ENCODE results near the gene PRR14L.
"Not testable (repeated sequence)": the region's sequence is repeated elsewhere in the genome, so short reads cannot be mapped to it uniquely, and the experiment has no call there.

Gene PRR14L

DNA sequence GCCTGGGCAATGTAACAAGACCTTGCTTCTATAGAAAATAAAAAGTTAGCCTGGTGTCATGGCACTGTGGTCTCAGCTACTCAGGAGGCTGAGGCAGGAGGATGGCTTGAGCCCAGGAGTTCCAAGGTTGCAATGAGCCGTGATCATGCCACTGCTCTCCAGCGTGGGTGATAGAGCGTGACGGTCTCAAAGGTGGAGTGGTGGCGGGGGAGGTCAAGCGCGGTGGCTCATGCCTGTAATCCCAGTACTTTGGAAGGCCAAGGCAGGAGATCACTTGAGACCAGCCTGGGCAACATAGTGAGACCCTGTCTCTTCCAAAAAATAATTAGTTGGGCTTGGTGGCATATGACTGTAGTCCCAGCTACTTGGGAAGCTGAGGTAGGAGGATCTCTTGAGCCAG, 71.2 kb downstream of the PRR14L start:
- no peaks in the 10 kb centered on the region for H3K9me3 Mint-ChIP-seq
- H3K36me3 Mint-ChIP-seq = no peaks in the 10 kb centered on the region
- peaks cover 12% of the 10 kb centered on the region for H3K4me1 Mint-ChIP-seq
- peak overlapping the region; percentile 55 for H3K27ac Mint-ChIP-seq
- no peaks in the 10 kb centered on the region for H3K27me3 Mint-ChIP-seq
- H3K4me3 Mint-ChIP-seq = no peak overlapping the region

DNA sequence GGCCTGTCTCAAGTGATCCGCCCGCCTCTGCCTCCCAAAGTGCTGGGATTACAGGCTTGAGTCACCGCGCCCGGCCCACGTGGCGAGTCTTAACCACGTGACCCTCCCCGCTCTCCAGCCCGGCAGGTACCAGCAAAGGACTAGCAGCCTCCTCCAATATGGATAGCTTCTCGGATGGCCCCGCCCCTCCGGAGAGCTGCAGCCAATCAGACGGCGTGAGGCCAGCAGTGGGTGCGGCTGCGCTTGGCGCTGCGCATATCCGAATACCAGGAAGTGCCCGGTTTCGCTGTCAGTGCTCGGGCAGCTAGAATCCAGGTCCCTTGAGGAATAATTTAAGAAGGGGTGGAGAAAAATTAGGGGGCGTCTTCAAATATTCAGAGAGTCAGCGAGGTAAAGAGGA, 73.2 kb downstream of the PRR14L start:
- Mint-ChIP-seq H3K4me3 (peak overlapping the region; percentile 99), H3K36me3 (no peaks in the 10 kb centered on the region), H3K27ac (peak overlapping the region; percentile 99), H3K4me1 (peaks cover 12% of the 10 kb centered on the region), H3K9me3 (no peaks in the 10 kb centered on the region), H3K27me3 (no peaks in the 10 kb centered on the region)

DNA sequence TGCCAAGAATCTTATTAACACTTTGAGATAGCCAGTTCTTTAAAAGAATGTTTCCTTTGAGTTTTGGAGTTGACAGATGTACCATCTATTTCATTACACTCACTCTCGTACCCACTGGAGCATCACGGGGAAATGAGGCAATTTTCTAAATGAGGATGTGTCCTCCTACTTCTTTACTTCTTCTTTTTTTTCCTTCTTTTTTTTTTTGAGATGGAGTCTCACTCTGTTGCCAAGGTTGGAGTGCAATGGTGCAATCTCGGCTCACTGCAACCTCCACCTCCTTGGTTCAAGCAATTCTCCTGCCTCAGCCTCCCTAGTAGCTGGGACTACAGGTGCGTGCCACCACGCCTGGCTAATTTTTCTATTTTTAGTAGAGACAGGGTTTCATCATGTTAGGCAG, 75.7 kb downstream of the PRR14L start:
- not testable (repeated sequence) for H3K36me3 Mint-ChIP-seq, H3K27ac Mint-ChIP-seq, H3K27me3 Mint-ChIP-seq, H3K9me3 Mint-ChIP-seq, H3K4me3 Mint-ChIP-seq
- peaks cover 12% of the 10 kb centered on the region for H3K4me1 Mint-ChIP-seq

DNA sequence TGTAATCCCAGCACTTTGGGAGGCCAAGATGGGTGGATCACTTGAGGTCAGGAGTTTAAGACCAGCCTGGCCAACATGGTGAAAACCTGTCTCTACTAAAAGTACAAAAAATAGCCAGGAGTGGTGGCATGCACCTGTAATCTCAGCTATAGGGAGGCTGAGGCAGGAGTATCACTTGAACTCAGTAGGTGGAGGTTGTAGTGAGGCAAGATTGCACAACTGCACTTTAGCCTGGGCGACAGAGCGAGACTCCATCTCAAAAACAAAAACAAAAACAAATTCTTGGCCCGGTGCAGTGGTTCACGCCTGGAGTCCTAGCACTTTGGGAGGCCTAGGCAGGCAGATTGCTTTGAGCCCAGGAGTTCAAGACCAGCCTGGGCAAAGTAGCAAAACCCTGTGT, 81.1 kb downstream of the PRR14L start:
- H3K9me3 Mint-ChIP-seq, H3K4me3 Mint-ChIP-seq, H3K27ac Mint-ChIP-seq, H3K36me3 Mint-ChIP-seq, H3K27me3 Mint-ChIP-seq, H3K4me1 Mint-ChIP-seq: not testable (repeated sequence)

DNA sequence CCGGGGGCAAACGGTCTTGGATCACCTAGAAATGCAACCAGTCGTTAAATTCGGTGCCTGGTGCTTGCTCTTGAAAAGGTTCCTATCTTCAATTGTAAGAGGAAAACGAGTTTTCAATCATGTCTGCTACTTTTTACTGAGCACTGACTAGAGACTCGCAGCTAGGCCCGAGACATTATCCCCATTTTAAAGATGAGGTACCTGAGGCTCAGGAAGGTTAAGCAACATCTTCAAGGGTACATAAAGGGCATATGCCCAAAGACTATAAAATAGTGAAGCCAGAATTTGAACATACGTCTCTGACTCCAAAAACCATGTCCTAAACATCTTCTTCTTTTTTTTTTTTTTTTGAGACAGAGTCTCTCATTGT, 87.3 kb downstream of the PRR14L start:
- Mint-ChIP-seq H3K36me3 (peaks cover 5% of the 10 kb centered on the region), H3K27me3 (no peaks in the 10 kb centered on the region), H3K4me1 (peaks cover 46% of the 10 kb centered on the region)

DNA sequence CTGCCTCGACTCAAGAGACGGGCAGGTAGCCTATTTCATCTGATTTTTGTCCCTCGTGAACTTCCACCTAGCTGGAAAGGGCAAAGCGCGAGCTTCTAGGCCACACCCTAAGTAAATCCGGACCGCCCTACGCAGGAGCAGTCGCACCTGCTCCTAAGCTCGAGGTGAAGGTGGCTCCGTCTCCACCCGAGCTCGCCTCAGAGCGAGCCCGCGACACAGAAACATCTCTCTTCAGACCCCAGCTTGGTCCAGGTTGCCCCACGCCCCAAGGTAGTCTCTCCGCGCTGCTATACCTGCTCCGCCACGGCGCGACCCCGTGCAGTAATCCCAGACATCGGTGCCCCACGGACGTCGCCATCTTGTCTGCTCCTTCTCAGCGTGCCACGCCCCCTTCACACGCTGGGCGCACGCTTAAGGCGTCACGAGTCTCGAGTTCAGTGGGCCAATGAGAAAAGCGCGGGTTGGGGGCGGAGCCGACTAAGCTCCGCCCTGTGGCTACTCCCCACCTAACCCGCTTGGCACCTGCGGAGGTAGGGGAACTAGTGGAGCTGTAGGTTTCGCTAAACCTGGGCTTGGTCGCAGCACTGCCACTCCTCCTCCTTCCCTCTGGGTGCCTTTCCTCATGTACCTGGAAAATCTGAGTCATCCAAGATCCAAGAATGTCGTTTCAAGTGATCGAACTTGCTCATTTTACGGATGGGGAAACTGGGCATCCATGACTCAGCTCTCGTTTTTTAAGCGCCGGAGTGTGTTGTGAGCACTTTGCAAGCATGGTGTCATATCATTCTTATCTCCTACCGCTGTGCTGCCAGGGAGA, 87.9 kb downstream of the PRR14L start, which contains the start of gene PISD:
PISD (minus strand) TSS at position 365 of the 817 bp plus-strand sequence; CDS start at position 358, 7 bp downstream.
- Mint-ChIP-seq H3K27ac (peak within 1 kb of the TSS; percentile 96), H3K36me3 (peaks cover 5% of the 10 kb centered on the region), H3K4me3 (peak within 1 kb of the TSS; percentile 94), H3K27me3 (no peaks in the 10 kb centered on the region), H3K9me3 (no peaks in the 10 kb centered on the region), H3K4me1 (peaks cover 47% of the 10 kb centered on the region)

More for the DNA sequence above, 87.3 kb downstream of the PRR14L start:
- Mint-ChIP-seq H3K27ac (peak overlapping the region; percentile 96), H3K9me3 (no peaks in the 10 kb centered on the region), H3K4me3 (peak overlapping the region; percentile 94)

DNA sequence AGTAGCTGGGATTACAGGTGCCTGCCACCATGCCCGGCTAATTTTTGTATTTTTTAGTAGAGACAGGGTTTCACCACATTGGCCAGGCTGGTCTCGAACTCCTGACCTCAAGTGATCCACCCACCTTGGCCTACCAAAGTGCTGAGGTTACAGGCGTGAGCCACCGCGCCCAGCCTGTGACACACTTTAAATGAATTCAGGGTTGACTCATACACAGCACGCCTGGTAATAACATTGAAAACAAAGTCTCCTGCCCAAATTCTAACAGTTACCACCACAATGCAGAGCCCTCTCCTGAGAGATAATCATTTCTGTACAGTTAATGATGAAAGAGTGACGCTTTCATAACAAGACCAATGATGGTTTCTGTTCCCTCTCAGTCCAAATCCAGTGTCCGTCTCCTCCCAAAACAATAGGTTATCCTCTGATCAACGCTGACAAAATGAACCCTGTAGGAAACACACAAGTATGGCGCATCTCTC, 89.0 kb downstream of the PRR14L start:
- H3K9me3 Mint-ChIP-seq, H3K27me3 Mint-ChIP-seq, H3K36me3 Mint-ChIP-seq: not testable (repeated sequence)
- peak overlapping the region; percentile 96 for H3K27ac Mint-ChIP-seq
- peak overlapping the region; percentile 94 for H3K4me3 Mint-ChIP-seq
- H3K4me1 Mint-ChIP-seq = peaks cover 51% of the 10 kb centered on the region

DNA sequence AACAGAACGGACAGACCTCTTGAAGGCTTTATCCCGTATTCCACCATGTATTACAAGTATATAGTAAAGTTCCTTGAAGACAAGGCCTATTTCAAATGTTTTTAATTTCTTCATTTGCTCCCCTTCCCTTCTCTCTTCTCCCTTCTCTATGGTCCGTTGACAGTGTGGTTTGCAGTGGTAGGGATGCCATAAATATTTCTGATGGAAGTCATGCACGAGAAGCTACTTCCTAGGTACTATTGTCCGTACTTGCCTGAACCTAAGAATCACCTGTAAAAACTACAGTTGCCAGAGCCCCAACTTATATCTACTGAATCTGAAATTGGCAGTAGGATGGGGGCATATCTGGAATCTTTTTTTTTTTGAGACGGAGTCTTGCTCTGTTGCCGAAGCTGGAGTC, 90.7 kb downstream of the PRR14L start:
- Mint-ChIP-seq H3K27ac (no peak overlapping the region), H3K36me3 (peaks cover 5% of the 10 kb centered on the region), H3K4me1 (peaks cover 50% of the 10 kb centered on the region), H3K4me3 (no peak overlapping the region), H3K27me3 (no peaks in the 10 kb centered on the region), H3K9me3 (no peaks in the 10 kb centered on the region)

DNA sequence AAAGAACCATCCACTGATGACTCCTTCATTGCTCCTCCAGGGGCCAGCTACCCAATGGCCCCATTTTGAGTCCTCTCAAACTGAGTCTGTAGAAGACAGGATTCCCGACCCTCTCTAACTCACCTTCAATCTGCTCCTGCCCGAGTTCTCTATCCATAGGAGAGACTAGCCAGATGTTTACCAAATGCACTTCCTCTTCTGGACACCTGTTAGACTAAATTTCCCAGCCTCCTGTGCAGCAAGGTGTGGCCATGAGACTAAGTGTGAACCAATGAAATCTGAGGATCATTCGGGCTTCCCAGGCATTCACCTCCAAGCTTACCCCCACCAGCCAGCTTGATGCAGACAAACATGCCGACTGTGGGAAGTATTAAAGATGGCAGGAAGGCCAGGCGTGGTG, 95.5 kb downstream of the PRR14L start:
- Mint-ChIP-seq H3K9me3 (no peaks in the 10 kb centered on the region), H3K4me3 (no peak overlapping the region), H3K36me3 (peaks cover 2% of the 10 kb centered on the region), H3K27ac (peak overlapping the region; percentile 36), H3K4me1 (peaks cover 32% of the 10 kb centered on the region), H3K27me3 (no peaks in the 10 kb centered on the region)

DNA sequence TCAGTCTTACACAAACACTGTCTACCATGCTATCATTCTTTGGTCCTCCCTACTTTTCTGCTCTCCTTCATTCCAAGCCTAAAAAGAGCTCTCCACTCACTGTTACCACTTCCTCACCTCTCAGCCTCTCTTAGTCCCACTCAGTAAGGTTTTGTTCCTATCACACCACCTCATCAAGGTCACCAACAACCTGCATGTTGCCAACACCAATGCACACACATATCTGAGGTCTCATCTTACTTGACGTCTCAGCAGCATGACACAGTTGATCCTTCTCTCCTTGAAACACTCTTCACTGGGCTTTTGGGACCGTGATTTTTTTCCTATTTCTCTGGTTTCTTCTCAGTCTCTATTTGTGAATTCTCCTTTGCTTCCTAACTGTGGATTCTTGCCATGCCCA, 96.0 kb downstream of the PRR14L start:
- Mint-ChIP-seq H3K27ac (peak overlapping the region; percentile 18), H3K4me3 (no peak overlapping the region), H3K4me1 (peaks cover 27% of the 10 kb centered on the region), H3K27me3 (no peaks in the 10 kb centered on the region), H3K36me3 (peaks cover 5% of the 10 kb centered on the region), H3K9me3 (no peaks in the 10 kb centered on the region)

DNA sequence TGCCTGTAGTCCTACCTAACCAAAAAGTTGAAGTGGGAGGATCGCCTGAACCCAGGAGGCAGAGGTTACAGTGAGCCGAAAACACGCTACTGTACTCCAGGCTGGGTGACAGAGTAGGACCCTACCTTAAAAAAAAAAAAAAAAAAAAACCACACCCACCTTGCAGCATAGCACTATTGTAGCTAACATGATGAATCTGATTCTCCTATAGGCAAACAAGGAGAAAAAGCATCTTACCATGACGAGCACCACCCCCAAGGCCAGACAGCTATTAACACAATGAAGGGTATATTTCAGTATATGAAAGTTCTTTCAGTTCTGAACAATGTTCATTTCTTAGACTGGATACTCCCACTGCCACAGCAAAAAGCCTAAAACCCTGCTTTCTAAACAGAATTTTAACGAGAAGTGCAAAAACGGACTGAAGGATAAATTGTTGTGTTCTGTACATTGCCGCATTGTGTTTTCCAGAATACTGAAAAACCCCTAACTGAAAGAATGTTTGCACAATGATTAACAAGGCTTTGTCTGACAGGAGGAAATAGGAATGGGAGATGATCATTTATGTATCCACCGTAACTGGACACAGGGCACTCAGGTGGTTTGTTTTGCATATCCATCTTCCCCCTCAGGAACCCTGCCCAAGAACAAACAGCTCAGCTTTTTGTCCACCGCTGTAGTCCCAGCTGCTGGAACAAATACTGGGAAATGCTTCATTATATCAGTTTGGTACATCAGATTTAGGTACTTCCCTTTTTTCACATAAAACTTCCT, 96.8 kb downstream of the PRR14L start:
- Mint-ChIP-seq H3K4me1 (peaks cover 23% of the 10 kb centered on the region), H3K4me3 (no peak overlapping the region), H3K36me3 (peaks cover 8% of the 10 kb centered on the region), H3K9me3 (no peaks in the 10 kb centered on the region), H3K27ac (no peak overlapping the region), H3K27me3 (no peaks in the 10 kb centered on the region)

DNA sequence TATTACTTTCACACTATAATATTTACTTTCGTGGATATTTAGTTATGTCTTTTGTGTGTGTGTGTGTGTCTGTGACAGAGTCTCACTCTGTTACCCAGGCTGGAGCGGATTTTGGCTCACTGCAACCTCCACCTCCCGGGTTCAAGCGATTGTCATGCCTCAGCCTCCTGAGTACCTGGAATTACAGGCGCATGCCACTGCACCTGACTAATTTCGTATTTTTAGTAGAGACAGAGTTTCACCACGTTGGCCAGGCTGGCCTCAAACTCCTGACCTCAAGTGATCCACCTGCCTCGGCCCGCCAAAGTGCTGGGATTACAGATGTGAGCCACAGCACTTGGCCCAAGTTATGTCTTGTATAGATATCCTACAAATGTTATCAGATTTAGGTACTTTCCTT, 97.8 kb downstream of the PRR14L start:
- H3K4me1 Mint-ChIP-seq = peaks cover 24% of the 10 kb centered on the region
- H3K4me3 Mint-ChIP-seq = no peak overlapping the region
- no peaks in the 10 kb centered on the region for H3K9me3 Mint-ChIP-seq
- H3K27me3 Mint-ChIP-seq = no peaks in the 10 kb centered on the region
- peaks cover 6% of the 10 kb centered on the region for H3K36me3 Mint-ChIP-seq
- H3K27ac Mint-ChIP-seq = no peak overlapping the region

DNA sequence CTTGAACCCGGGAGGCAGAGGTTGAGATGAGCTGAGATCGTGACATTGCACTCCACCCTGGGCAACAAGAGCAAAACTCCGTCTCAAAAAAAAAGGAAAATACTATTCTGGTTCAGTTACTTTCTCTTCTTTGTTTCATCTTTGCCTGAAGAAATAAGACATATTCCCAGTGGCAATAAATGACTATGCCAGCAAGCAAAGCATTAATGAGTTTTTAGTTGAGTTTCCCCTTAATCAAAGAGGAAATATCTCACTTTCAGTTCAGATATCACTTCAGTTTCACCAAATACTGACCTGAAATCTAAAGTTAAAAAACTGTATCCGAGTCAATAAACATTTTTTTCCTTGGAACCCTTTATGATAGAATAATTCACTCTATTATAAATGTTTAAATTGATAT, 98.3 kb downstream of the PRR14L start:
- peak overlapping the region; percentile 47 for H3K27ac Mint-ChIP-seq
- H3K4me1 Mint-ChIP-seq = peaks cover 27% of the 10 kb centered on the region
- no peaks in the 10 kb centered on the region for H3K9me3 Mint-ChIP-seq

DNA sequence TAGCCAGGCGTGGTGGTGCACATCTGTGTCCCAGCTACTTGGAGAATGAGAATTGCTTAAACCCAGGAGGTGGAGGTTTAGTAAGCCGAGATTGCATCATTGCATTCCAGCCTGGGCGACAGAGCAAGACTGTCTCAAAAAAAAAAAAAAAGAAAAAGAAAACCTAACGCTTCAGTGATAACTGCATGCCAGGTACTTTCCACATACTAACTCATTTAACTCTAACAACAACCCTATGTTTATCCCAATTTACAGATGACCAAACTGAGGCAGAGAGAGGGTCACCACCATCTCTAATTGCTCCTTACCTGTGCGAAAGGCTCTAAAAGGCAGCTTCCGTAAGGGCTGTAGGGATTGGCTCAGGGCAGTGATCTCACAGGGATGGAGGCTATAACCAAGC, 99.5 kb downstream of the PRR14L start:
- H3K4me3 Mint-ChIP-seq = no peak overlapping the region
- H3K27ac Mint-ChIP-seq = no peak overlapping the region
- peaks cover 33% of the 10 kb centered on the region for H3K4me1 Mint-ChIP-seq
- no peaks in the 10 kb centered on the region for H3K27me3 Mint-ChIP-seq
- no peaks in the 10 kb centered on the region for H3K9me3 Mint-ChIP-seq
- peaks cover 9% of the 10 kb centered on the region for H3K36me3 Mint-ChIP-seq

More for the DNA sequence above, 98.3 kb downstream of the PRR14L start:
- H3K36me3 Mint-ChIP-seq = peaks cover 9% of the 10 kb centered on the region
- H3K27me3 Mint-ChIP-seq = no peaks in the 10 kb centered on the region
- H3K4me3 Mint-ChIP-seq = no peak overlapping the region

DNA sequence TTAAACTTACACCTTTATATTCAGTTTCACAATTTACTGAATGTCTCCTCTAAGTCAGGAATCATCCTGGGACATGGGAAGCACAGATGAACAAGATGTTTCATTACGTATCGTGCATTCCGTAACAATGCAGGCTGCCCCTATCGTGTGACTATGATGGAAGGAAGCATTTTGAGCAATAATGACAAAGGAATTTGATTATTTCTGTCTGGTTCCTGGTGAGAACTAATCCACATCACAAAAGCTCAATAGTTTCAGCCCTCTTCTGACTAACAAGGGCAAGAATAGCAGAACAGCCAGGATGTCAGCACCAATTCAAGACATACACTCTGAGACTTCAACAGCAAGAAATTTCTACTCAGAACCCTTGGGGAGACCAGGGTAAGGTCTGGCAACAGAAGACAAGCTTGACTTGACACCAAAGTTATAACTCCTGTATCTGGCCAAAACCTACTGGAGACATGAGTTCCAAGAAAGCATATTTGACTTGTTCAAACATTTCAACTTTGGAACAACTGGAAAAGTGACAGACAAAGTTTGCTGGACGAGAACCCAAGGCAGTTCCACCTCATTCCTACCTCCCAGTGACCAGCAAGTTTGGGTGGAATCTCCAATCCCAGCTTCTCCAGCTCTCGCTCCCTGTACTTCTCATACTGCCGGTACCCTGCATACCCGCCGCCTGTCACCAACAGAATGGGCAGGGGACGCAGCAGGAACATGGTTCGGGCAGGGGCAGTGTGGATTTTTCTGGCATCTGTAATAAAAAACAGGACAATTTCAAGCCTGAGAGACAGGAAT, 102.2 kb downstream of the PRR14L start:
- Mint-ChIP-seq H3K4me3 (no peak overlapping the region), H3K27me3 (no peaks in the 10 kb centered on the region), H3K9me3 (no peaks in the 10 kb centered on the region), H3K27ac (no peak overlapping the region), H3K36me3 (peaks cover 9% of the 10 kb centered on the region), H3K4me1 (peaks cover 29% of the 10 kb centered on the region)
